ENCODE data around the gene LIN54.
"Not testable (repeated sequence)": the region's sequence is repeated elsewhere in the genome, so short reads cannot be mapped to it uniquely, and the experiment has no call there.

Gene LIN54

GRCh38 chr4:82939414-82939813 is 71.2 kb downstream of the LIN54 start:
- DNase-seq: no peak

- DNase-seq: no peak
These were observed 76.2 kb downstream of the LIN54 start for GRCh38 chr4:82934441-82934840.

GRCh38 chr4:82930848-82931755 is 79.5 kb downstream of the LIN54 start:
- DNase-seq: no peak

- DNase-seq: no peak
These were observed 88.8 kb downstream of the LIN54 start for GRCh38 chr4:82921795-82922194.

- no peak for DNase-seq
These were observed 91.2 kb downstream of the LIN54 start for GRCh38 chr4:82919386-82919785.

GRCh38 chr4:82918091-82918490 is 92.5 kb downstream of the LIN54 start:
- DNase-seq: no peak

GRCh38 chr4:82913968-82914367 is 96.7 kb downstream of the LIN54 start:
- DNase-seq: not testable (repeated sequence)

- no peak for DNase-seq
These were observed 97.3 kb downstream of the LIN54 start for GRCh38 chr4:82913305-82913704.

GRCh38 chr4:82909326-82909725 is 101.3 kb downstream of the LIN54 start:
- no peak for DNase-seq

GRCh38 chr4:82906469-82906868 is 104.2 kb downstream of the LIN54 start:
- no peak for DNase-seq

GRCh38 chr4:82905205-82905604 is 105.4 kb downstream of the LIN54 start:
- no peak for DNase-seq

GRCh38 chr4:82903737-82904136 is 106.9 kb downstream of the LIN54 start:
- DNase-seq: no peak

GRCh38 chr4:82901183-82901718 is 109.4 kb downstream of the LIN54 start:
- DNase-seq: no peak

GRCh38 chr4:82900411-82901182 is 110.0 kb downstream of the LIN54 start, which contains the start of gene THAP9:
THAP9 (plus strand) TSS chr4:82900735; CDS start chr4:82900803, 68 bp downstream.
- DNase-seq: peak; percentile 96

- no peak for DNase-seq
These were observed 110.6 kb downstream of the LIN54 start for GRCh38 chr4:82900066-82900410.

GRCh38 chr4:82899374-82900065 is 111.1 kb downstream of the LIN54 start:
- DNase-seq: no peak

- DNase-seq: no peak
These were observed 112.0 kb downstream of the LIN54 start for GRCh38 chr4:82898322-82899243.

GRCh38 chr4:82896755-82897154 is 113.9 kb downstream of the LIN54 start:
- DNase-seq: no peak

GRCh38 chr4:82893942-82894341 is 116.7 kb downstream of the LIN54 start:
- DNase-seq: no peak

- DNase-seq: no peak
These were observed 118.2 kb downstream of the LIN54 start for GRCh38 chr4:82892467-82892802.

- no peak for DNase-seq
These were observed 118.7 kb downstream of the LIN54 start for GRCh38 chr4:82891707-82892466.
